ENCODE measurements around the gene LENEP. TPM values are rescaled to one million over a fixed set of nuclear protein-coding genes. Genes with fewer than 3 reads are reported as not detected.
A peak's percentile ranks its signal among the peaks of the same experiment; 100 is the strongest.

LENEP gene
- polyA plus RNA-seq, 1 donor = 0.67 TPM

GRCh38 chr1:154999571-155000410, 6.4 kb downstream of the LENEP start:
- DNase-seq = peak; percentile 33

- no peak for DNase-seq
Measured at GRCh38 chr1:155000411-155000725, 7.0 kb downstream of the LENEP start.

DNA sequence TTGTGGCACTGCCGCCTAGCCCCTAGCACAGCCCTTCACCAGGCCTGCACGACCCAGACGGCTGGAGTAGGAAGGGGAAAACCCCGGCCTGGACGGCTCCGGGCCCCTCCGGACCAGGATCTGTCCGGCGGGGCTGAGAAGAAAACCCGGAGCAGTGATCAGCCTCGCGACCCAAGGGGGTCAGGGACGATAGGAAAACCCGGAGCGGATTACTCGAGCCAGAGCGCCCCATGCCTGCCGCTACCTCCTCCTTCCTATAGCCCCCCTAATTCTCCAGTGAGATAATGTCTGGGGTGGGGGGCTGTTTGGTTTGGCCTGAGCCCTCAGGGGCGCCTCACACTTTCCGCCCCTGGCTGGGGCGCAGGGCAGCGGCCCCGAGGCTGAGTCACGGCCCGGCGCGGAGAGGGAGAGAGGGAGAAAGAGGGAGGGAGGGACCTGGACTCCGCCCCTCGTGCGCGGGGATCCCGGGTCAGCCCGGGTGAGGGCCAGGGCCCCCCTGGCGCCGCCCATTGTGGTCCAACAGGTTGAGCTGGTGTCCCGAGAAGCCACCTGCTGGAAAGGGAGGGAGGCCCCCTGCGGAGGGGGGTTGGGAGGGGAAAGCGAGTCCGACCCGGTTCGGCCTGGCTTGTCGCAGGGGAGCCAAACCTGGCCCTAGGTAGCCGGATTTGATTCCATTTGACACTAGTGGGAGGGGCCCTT, 7.5 kb downstream of the LENEP start:
- peak; percentile 92 for DNase-seq

DNA sequence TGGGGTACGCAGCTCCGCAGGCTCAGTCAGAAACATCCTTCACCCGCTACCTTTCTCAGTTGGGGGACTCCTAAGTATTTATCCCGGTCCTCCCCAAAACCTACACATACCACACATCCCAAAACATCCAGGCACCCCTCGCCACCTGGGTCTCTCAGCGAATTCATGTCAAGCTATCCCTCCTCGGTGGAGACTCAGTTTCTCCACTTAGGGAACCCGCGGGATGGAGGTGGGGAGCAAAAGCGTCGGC, 8.0 kb downstream of the LENEP start:
- DNase-seq = no peak

DNA sequence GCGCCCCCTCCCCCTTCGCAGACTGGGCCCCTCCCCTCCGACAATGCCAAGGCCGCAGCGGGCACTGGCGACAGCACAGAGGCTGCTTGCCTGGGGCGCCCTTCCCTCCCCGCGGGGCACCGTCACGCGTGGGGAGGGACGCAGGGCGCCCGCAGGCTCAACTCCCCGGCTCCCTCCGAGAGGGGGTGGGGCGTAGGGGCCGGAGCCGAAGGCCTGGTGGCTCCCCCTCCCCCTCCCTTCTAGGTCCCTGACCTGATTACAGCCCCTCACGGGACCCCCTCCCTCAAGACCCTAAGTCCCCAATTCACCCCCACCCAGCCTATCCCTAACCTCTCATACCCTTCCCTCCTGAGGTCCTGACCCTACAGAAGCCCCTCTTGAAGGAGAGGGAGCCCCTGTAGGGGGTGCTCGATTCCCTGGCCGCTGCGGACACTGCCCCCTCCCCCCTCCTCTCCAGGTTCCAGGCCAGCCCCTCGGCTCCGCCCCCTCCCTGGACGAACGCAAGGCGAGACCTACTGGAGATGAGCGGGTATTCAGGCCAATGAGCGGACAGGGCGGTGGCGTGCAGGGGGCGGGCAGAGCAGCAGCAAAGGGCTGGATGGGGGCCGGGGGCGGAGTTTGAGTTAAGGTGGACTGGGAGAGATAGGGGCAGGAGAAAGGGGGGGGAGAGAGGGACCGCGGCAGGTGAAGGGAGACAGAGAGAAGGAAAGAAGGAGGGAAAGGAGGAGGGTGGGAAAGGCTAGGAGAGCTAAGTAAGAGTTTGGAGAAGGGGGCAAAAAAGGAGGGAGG, 8.5 kb downstream of the LENEP start:
- peak; percentile 99 for DNase-seq

DNA sequence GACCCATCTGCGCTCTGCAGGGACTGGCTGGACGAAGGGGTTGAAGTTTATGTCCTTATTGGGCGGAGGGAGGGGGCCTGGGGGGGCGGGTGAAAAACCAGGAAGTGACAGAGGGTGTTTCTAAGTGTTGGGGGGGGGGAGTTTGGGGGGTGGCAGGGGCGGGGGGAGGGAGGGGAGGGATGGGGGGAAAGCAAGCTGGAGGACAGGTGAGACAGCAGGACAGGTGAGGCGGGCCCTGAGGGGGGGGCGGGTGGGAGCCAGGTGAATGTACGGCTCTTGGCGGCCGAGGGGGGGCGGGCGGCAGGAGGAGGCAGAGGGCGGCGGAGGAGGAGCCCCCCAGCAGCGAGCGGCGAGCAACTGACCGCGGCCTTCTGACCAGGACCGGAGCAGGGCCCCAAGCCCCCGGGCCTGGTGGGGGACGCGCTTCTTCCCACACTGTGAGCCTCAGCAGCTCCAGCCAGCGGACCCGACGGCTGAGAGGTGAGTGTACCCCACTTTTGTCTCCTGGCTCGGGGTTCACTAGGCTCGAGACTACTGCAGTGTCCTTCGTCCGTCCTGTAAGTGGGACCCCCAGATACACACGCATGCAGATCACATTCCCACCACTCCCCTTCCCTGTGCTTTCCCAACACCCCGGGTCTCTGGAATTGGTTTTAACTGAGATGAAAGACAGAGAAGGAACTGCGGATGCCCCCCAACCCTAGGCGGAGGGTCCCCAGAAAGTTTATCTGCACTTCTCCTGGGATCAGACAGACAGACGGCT, 9.3 kb downstream of the LENEP start, which contains the start of gene ZBTB7B:
ZBTB7B (plus strand) TSS at position 339 of the 763 bp plus-strand sequence. CDS start 11,859 bp downstream, outside the sequence.
- peak; percentile 37 for DNase-seq

- DNase-seq = peak; percentile 48
Measured at GRCh38 chr1:155003227-155003765, 9.9 kb downstream of the LENEP start.

GRCh38 chr1:155003766-155004351, 10.5 kb downstream of the LENEP start:
- DNase-seq = peak; percentile 52

GRCh38 chr1:155004352-155005075, 11.1 kb downstream of the LENEP start:
- DNase-seq = no peak

- DNase-seq = no peak
Measured at GRCh38 chr1:155005076-155006011, 12.0 kb downstream of the LENEP start.

GRCh38 chr1:155006601-155007101, 13.3 kb downstream of the LENEP start:
- DNase-seq = no peak

GRCh38 chr1:155007251-155007828, 14.0 kb downstream of the LENEP start:
- DNase-seq = no peak

GRCh38 chr1:155008015-155008941, 14.9 kb downstream of the LENEP start:
- no peak for DNase-seq

DNA sequence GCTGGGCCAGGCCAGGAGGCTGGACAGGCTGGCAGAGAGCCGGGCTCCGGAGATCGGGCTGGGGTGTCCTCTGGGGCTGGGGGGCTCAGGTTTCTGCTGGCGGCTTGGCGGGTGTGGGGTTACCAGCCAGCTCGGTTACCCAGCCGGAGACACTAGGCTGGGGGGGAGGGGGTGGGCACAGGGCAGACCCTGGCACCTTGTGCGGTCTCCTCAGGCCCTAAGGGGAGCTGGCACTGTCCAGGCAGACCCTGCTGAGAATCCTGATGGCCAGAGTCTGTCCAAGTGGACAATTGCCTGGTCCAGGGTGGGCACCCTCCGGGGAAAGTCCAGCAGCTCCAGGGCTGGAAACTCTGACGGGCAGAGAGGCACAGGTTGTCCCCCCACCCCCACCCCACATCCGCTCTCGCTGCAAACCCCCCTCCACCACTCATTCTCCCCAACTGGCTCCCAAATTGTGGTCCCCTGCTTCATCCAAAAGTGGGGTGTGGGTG, 15.9 kb downstream of the LENEP start:
- no peak for DNase-seq

GRCh38 chr1:155009742-155010141, 16.4 kb downstream of the LENEP start:
- no peak for DNase-seq

GRCh38 chr1:155010211-155010918, 17.0 kb downstream of the LENEP start:
- no peak for DNase-seq

DNA sequence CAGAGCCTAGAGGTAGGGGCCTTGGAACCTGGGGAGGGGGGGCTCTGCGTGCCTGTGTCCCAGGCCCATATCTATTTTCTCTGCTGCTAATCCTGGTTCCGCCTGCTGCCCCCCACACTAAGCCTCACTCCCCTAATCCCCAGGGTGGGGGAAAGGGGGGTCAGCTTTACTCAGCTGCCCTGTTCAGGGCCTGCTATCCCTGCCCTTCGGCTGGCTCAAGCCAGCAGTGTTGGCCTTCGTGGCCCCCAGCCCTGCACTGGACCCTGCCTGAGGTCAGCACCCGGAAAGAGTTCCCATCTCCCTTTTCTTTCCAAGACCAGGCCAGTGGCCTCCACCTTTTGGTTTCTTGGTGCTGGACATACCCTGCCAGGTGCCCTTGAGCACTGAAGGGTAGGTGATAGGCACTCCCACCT, 17.6 kb downstream of the LENEP start:
- no peak for DNase-seq

Measured in hindlimb muscle (tissue), 1 donor.